MM.1S (cell line): ENCODE measurements around the gene ANKMY2.

Source experiments
- CTCF ChIP-seq: fragments of 300-600 bp; sonication (generic); IDR thresholded peaks from 2 replicates; pipeline ENCODE4 v1.5.1; 2016; ENCODE audit warnings: antibody characterized with exemption, low read length, mixed read lengths
- EZH2 ChIP-seq: fragments of 300-600 bp; sonication (generic); optimal IDR thresholded peaks from 2 replicates; pipeline ENCODE3; 2017; ENCODE audit warnings: low read depth, mild to moderate bottlenecking, antibody characterized with exemption, low read length, mixed read lengths
- EZH2phosphoT487 ChIP-seq: fragments of 300-600 bp; sonication (generic); IDR thresholded peaks from 2 replicates; pipeline ENCODE4 v1.6.1; 2018; ENCODE audit warnings: antibody characterized with exemption, low read length

- TF ChIP-seq CTCF (no peak), EZH2phosphoT487 (no peak), EZH2 (no peak)
Measured at GRCh38 chr7:16668049-16668858, 22.7 kb upstream of the ANKMY2 start.
